LNCAP (cell line): ENCODE data around the gene MEIOC.

ENCODE experiments used
- TF ChIP-seq, protein P1 (sequence below): fragments of 450-650 bp; IDR thresholded peaks from 2 replicates; pipeline ENCODE4 v1.5.1; 2017; ENCODE audit warnings: mild to moderate bottlenecking

The MEIOC gene

DNA sequence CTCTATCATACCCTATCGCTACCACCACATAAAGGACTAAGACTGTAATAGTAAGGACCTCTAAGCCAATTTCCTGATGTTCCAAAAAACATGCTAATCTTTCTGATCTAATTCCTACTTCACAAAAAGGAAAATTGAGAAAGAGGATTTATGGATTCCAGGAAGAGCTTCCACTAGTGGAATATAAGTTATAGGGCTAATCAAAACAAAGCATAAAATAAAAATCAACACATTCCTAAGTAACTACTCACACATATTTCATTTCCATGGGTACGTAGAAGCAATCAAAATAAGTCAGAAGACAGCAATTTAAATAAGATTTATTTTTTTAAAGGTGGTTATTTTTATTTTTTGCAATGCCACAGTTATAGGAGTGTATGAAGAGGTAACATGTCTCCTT is 20.9 kb downstream of the MEIOC start:
- TF ChIP-seq, protein P1, sequence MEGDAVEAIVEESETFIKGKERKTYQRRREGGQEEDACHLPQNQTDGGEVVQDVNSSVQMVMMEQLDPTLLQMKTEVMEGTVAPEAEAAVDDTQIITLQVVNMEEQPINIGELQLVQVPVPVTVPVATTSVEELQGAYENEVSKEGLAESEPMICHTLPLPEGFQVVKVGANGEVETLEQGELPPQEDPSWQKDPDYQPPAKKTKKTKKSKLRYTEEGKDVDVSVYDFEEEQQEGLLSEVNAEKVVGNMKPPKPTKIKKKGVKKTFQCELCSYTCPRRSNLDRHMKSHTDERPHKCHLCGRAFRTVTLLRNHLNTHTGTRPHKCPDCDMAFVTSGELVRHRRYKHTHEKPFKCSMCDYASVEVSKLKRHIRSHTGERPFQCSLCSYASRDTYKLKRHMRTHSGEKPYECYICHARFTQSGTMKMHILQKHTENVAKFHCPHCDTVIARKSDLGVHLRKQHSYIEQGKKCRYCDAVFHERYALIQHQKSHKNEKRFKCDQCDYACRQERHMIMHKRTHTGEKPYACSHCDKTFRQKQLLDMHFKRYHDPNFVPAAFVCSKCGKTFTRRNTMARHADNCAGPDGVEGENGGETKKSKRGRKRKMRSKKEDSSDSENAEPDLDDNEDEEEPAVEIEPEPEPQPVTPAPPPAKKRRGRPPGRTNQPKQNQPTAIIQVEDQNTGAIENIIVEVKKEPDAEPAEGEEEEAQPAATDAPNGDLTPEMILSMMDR, result no peak

DNA sequence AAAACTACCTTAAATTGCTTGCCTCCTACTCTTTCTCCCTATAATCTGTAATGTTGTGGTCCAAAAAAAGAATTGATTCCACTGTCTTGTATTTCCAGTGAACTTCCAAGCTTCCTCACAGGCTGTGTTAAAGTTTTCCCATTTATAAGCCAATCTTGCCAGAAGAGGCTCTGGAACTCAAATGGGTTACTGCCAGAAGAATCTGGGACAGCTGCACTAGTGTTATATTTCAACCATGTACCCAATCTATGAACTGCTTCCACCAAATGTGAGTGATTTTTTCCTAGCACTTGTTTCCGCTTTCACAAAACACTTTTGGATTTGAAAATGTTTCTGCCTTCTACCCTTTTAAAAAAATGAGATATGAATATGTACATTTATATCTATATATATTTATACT is 31.5 kb downstream of the MEIOC start:
- TF ChIP-seq, protein P1, result no peak

DNA sequence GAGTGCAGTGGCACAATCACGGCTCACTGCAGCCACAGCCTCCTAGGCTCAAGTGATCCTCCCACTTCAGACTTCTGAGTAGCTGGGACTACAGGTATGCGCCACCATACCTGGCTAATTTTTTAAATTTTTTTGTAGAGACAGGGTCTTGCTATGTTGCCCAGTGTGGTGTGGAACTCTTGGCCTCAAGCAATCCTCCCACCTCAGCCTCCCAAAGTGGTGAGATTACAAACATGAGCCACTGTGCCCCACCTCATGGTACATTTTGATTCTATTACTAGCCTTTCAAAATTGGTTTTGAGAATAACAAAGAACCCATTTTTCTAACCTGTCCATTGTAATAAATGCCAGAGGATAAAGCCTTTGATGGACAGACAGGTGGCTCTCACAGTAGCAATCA is 31.9 kb downstream of the MEIOC start:
- TF ChIP-seq, protein P1, result no peak

DNA sequence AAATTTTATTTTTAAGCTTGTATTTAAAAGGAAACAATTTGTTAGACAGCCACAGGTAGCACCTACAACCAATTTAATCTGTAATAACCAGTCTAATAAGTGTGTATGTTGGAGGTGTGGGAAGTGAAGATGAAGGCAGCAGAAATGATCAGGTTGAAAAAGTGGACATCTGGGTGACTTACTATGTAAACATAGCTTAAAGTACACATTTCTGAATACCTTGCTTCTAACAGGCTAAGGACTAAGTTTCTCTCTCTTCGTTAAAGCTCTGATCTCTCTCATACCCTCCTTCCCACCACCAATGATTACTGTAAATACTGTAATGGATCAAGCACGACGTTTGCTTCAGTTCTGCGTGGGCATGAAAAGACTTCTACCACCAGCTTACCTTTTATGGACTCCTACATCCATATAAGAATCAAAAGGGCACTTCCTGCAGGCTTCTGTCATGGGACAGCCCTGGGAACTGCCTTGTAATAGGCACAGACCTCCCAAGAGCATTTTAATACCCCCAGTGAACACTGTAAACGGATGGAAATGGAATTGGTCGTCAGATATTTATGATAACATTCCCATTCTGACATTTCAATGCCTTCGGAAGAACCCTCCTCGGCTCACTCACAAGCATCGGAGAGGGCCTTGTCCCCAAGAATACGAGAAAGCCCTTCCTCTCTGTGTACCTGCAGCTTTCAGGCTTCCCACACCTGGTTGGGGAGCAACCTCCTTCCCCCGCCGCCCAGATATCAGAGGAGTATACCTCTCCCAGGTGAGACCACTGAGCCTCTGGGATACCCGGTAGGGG is 32.6 kb downstream of the MEIOC start:
- TF ChIP-seq, protein P1, result no peak

DNA sequence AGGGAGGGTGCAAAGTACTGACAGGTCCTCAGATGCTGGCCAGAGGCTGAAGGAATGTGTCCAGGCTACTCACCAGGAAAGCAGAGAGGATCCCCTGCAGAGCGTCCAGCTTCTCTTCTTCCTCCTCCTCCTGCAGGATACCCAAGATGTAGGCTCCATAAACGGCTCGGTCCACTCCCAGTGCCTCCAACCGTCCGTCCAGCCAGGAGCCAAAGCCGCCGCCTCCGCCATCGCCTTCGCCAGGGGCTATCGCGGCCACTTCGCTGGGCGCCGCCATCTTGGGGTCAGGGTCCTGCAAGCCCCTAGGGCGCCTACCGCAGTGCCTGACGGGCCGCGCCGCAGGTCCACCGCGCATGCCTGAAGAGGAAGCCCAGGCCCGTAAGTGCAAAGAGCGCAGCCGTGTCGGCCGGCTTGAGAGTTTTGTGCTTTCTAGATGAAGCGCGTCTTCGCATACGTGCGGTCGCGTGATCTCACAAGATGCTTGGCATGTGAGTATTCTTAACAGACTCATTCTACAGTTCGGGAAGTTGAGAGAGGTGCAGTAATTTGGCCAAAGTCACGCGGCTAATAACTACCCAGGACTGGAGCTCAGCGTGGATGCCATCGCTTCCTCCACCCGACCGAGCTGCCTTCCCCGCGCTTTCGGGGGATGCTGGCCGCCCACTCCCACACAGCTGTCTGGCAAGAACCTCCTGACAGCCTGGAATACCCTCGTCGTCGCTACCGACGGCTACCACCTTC is 33.4 kb downstream of the MEIOC start, which contains the start of gene CCDC43:
CCDC43 (minus strand) TSS at position 300 of the 741 bp plus-strand sequence; CDS start at position 277, 23 bp downstream.
- TF ChIP-seq, protein P1, result no peak

DNA sequence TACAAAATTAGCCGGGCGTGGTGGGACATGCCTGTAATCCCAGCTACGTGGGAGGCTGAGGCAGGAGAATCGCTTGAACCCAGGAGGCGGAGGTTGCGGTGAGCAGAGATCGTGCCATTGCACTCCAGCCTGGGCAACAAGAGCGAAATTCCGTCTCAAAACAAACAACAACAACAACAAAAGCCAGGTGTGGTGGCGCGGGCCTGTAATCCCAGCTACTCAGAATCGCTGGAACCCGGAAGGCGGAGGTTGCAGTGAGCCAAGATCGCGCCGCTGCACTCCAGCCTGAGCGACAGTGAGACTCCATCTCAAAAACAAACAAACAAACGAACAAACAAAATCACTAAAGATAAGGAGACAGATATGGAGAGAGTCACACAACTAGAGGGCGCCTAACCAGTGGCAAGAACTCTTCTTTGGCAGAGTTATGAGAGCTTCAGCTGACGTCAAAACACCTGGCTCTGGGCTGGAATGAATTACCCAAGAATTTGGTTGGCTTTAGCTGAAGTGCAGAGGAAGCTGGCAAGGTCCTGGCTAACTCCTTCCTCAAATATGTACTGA is 34.6 kb downstream of the MEIOC start:
- TF ChIP-seq, protein P1, result peak; percentile 64; the same call in 1 of the 2 replicates

DNA sequence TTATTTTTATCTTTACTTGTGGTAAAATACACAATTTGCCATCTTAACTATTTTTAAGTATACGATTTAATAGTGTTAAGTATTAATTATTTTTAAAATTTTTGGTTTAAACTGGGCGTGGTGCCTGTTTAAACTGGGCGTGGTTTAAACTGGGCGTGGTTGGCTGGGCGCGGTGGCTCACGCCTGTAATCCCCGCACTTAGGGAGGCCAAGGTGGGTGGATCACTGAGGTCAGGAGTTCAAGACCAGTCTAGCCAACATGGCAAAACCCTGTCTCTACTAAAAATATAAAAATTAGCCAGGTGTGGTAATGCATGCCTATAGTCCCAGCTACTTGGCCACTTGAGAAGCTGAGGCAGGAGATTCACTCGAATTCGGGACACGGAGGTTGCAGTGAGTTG is 37.3 kb downstream of the MEIOC start:
- TF ChIP-seq, protein P1, result no peak
